PC-9 (cell line): ENCODE measurements around the gene TDRD1.

ENCODE experiments used
- CTCF ChIP-seq: fragments of 200-600 bp; sonication (generic); conservative IDR thresholded peaks from 2 replicates; pipeline ENCODE4 v1.6.1; 2017; ENCODE audit warnings: mixed run types, antibody characterized with exemption, mild to moderate bottlenecking, moderate library complexity
- EZH2 ChIP-seq: fragments of 200-600 bp; sonication (generic); IDR thresholded peaks from 2 replicates; pipeline ENCODE4 v1.8.0; 2017; ENCODE audit warnings: antibody characterized with exemption, low read depth

GRCh38 chr10:114243661-114244060, 64.5 kb downstream of the TDRD1 start:
- TF ChIP-seq CTCF (no peak), EZH2 (no peak)
